DND-41 (cell line): ENCODE results near the gene UBE2V1.
"Not testable (repeated sequence)": the region's sequence is repeated elsewhere in the genome, so short reads cannot be mapped to it uniquely, and the experiment has no call there.

ENCODE experiments used
- CTCF ChIP-seq: IDR thresholded peaks from 2 replicates; pipeline ENCODE4 v1.5.1; 2012; ENCODE audit warnings: borderline replicate concordance, low read length, moderate library complexity, mild to moderate bottlenecking; ENCODE audit not compliant: poor library complexity, severe bottlenecking; ENCODE audit errors: extremely low read depth
- EZH2 ChIP-seq: IDR thresholded peaks from 3 replicates; pipeline ENCODE4 v1.6.1; 2012; ENCODE audit warnings: borderline replicate concordance, low read depth, mild to moderate bottlenecking, moderate library complexity, low read length, inconsistent platforms; ENCODE audit not compliant: severe bottlenecking

GRCh38 chr20:50102551-50102950 is 10.4 kb downstream of the UBE2V1 start:
- TF ChIP-seq CTCF, EZH2: not testable (repeated sequence)
